Mesenchymal stem cell (in vitro differentiated cells and primary cell): ENCODE data around the gene SNURF.

Experiments used
- DNase-seq: peaks from one replicate; pipeline ENCODE4 v3.0.0-alpha.2; 2013
- H2AFZ ChIP-seq: one replicate; pipeline ENCODE4 v1.6.1; 2013; ENCODE audit warnings: low read depth, mild to moderate bottlenecking, control low read depth, inconsistent platforms, low read length, moderate library complexity
- H2AK5ac ChIP-seq: 2 replicates; pipeline ENCODE4 v1.6.1; 2013; ENCODE audit warnings: low read length, moderate library complexity, mild to moderate bottlenecking, inconsistent platforms; ENCODE audit not compliant: severe bottlenecking
- H2BK120ac ChIP-seq: one replicate; pipeline ENCODE4 v1.6.1; 2013; ENCODE audit warnings: low read depth, mild to moderate bottlenecking, inconsistent platforms, low read length, moderate library complexity
- H2BK12ac ChIP-seq, 2 experiments: one replicate each; pipeline ENCODE4 v1.6.1; 2013; ENCODE audit warnings: inconsistent platforms in 2 of 2, low read length in 2 of 2, mild to moderate bottlenecking in 2 of 2, moderate library complexity in 2 of 2, control low read depth in 1 of 2
- H2BK15ac ChIP-seq: one replicate; pipeline ENCODE4 v1.6.1; 2013; ENCODE audit warnings: mild to moderate bottlenecking, low read depth, inconsistent platforms; ENCODE audit not compliant: poor library complexity, severe bottlenecking
- H2BK5ac ChIP-seq: 2 replicates; pipeline ENCODE4 v1.6.1; 2013; ENCODE audit warnings: low read depth, mild to moderate bottlenecking, low read length, control low read depth, inconsistent platforms; ENCODE audit not compliant: poor library complexity, severe bottlenecking
- H3K14ac ChIP-seq, 2 experiments: one replicate each; pipeline ENCODE4 v1.6.1; 2013; ENCODE audit warnings: inconsistent platforms in 2 of 2, low read length in 2 of 2, control low read depth in 1 of 2, mild to moderate bottlenecking in 1 of 2, moderate library complexity in 1 of 2
- H3K18ac ChIP-seq, 2 experiments: one replicate each; pipeline ENCODE4 v1.6.1; 2013; ENCODE audit warnings: inconsistent platforms in 2 of 2, low read length in 2 of 2, control low read depth in 1 of 2, low read depth in 1 of 2, mild to moderate bottlenecking in 1 of 2
- H3K23ac ChIP-seq, 2 experiments: one replicate each; pipeline ENCODE4 v1.6.1; 2013; ENCODE audit warnings: inconsistent platforms in 2 of 2, low read length in 2 of 2, mild to moderate bottlenecking in 2 of 2, moderate library complexity in 2 of 2, control low read depth in 1 of 2
- H3K27ac ChIP-seq: 2 replicates; pipeline ENCODE4 v1.5.1; 2013; ENCODE audit warnings: mild to moderate bottlenecking, moderate library complexity, low read length, control low read depth, inconsistent platforms; ENCODE audit not compliant: poor library complexity, severe bottlenecking
- H3K27me3 ChIP-seq, 2 experiments: 2 replicates each; pipeline versions ENCODE4 v1.6.1 to v1.7.0; 2013; ENCODE audit warnings: low read length in 2 of 2, mild to moderate bottlenecking in 2 of 2, moderate library complexity in 2 of 2, control low read depth in 1 of 2, inconsistent platforms in 1 of 2; ENCODE audit not compliant: control insufficient read depth in 1 of 2, insufficient read depth in 1 of 2
- H3K36me3 ChIP-seq, 2 experiments: 2 replicates each; pipeline versions ENCODE4 v1.6.1 to v1.7.0; 2013; ENCODE audit warnings: low read length in 2 of 2, control low read depth in 1 of 2, inconsistent platforms in 1 of 2, low read depth in 1 of 2, mild to moderate bottlenecking in 1 of 2; ENCODE audit not compliant: insufficient read depth in 2 of 2, control insufficient read depth in 1 of 2
- H3K4ac ChIP-seq, 2 experiments: one replicate each; pipeline ENCODE4 v1.6.1; 2013; ENCODE audit warnings: inconsistent platforms in 2 of 2, low read length in 2 of 2, mild to moderate bottlenecking in 2 of 2, moderate library complexity in 2 of 2, control low read depth in 1 of 2, low read depth in 1 of 2
- H3K4me1 ChIP-seq: 2 replicates; pipeline ENCODE4 v1.6.1; 2013; ENCODE audit warnings: low read depth, low read length, control low read depth; ENCODE audit not compliant: control insufficient read depth, insufficient read depth
- H3K4me2 ChIP-seq: 2 replicates; pipeline ENCODE4 v1.6.1; 2013; ENCODE audit warnings: low read length, mild to moderate bottlenecking, inconsistent platforms; ENCODE audit not compliant: poor library complexity, severe bottlenecking
- H3K4me3 ChIP-seq, 2 experiments: 2 replicates each; pipeline versions ENCODE4 v1.5.1 to v1.7.0; 2013; ENCODE audit warnings: low read length in 2 of 2, mild to moderate bottlenecking in 2 of 2, control low read depth in 1 of 2, low read depth in 1 of 2; ENCODE audit not compliant: insufficient read depth in 1 of 2
- H3K79me1 ChIP-seq: replicated peaks from 2 replicates; pipeline ENCODE4 v1.6.1; 2013; ENCODE audit warnings: mild to moderate bottlenecking, control low read depth, low read length, inconsistent platforms; ENCODE audit not compliant: poor library complexity, severe bottlenecking
- H3K9ac ChIP-seq: 2 replicates; pipeline ENCODE4 v1.7.0; 2013; ENCODE audit warnings: mild to moderate bottlenecking, low read length, moderate library complexity
- H3K9me3 ChIP-seq: 2 replicates; pipeline ENCODE4 v1.7.0; 2013; ENCODE audit warnings: mild to moderate bottlenecking, low read length; ENCODE audit not compliant: control insufficient read depth
- H4K8ac ChIP-seq: one replicate; pipeline ENCODE4 v1.6.1; 2013; ENCODE audit warnings: inconsistent platforms, mild to moderate bottlenecking, low read length, moderate library complexity
- H4K91ac ChIP-seq: one replicate; pipeline ENCODE4 v1.6.1; 2013; ENCODE audit warnings: mild to moderate bottlenecking, low read length, inconsistent platforms
- WGBS: methylation state at CpG from one replicate; pipeline ENCODE4 v1.1.7; 2013; ENCODE audit warnings: mixed read lengths; 5-methylcytosine and 5-hydroxymethylcytosine counted together

Gene SNURF

GRCh38 chr15:24956111-24956838, 1.5 kb downstream of the SNURF start:
- peak overlapping the region; percentile 44 to 76 for H3K18ac ChIP-seq
- peak overlapping the region; percentile 1 for H3K4me2 ChIP-seq
- DNase-seq: peak; percentile 83
- H3K27ac ChIP-seq: peak overlapping the region; percentile 84
- H3K4me1 ChIP-seq: peaks cover 2% of the 10 kb centered on the region
- 42% methylated on average over 28 of the region's 28 CpGs for WGBS
- peak overlapping the region; percentile 46 to 60 for H3K4ac ChIP-seq
- no peak overlapping the region for H2AK5ac ChIP-seq
- H4K8ac ChIP-seq: peak overlapping the region; percentile 47
- peak overlapping the region; percentile 78 to 84 for H3K4me3 ChIP-seq
- H4K91ac ChIP-seq: peak overlapping the region; percentile 45
- H3K9ac ChIP-seq: peak overlapping the region; percentile 91
- no peak overlapping the region for H2BK120ac ChIP-seq
- no peak overlapping the region for H2BK5ac ChIP-seq
- H3K9me3 ChIP-seq: peaks cover 6% of the 10 kb centered on the region
- peak overlapping the region; percentile 33 for H2AFZ ChIP-seq
- no peak overlapping the region for H2BK15ac ChIP-seq
- no peaks in the 10 kb centered on the region for H3K79me1 ChIP-seq
- no peaks in the 10 kb centered on the region for H3K36me3 ChIP-seq
- no peak overlapping the region for H3K14ac ChIP-seq
- H3K23ac ChIP-seq: no peak overlapping the region
- no peaks in the 10 kb centered on the region for H3K27me3 ChIP-seq
- no peak overlapping the region for H2BK12ac ChIP-seq

DNA sequence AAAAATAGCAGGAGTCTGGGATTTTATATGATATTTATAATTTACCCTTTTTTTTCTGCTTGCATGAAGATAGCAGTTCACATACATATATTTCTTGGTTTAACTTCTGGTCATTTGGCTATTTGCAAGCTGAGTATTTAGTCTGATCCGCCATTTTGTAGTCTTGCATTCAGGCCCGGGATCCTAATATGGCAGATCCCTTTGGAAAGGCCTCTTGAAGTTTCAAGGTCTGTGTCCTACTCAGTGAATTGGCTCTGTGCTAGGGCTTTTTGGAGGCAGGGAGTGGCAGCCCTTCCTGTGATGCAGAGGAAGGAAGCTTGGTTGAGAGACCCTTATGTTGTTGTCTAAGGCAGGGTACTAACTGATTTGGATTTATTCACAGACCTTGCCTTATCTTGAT, 2.9 kb downstream of the SNURF start:
- Histone ChIP-seq H3K27ac (no peak overlapping the region), H3K36me3 (peaks cover 0 to 8% of the 10 kb centered on the region in 2 experiments), H2BK120ac (no peak overlapping the region), H3K79me1 (no peaks in the 10 kb centered on the region), H2BK12ac (no peak overlapping the region), H3K9me3 (peaks cover 11% of the 10 kb centered on the region), H2BK15ac (no peak overlapping the region), H3K4me2 (no peak overlapping the region), H2AK5ac (no peak overlapping the region), H4K8ac (no peak overlapping the region), H3K23ac (no peak overlapping the region), H3K9ac (no peak overlapping the region), H3K14ac (no peak overlapping the region), H4K91ac (no peak overlapping the region), H2AFZ (no peak overlapping the region), H2BK5ac (no peak overlapping the region), H3K27me3 (no peaks in the 10 kb centered on the region), H3K4me1 (peaks cover 2% of the 10 kb centered on the region), H3K4ac (no peak overlapping the region), H3K4me3 (no peak overlapping the region), H3K18ac (no peak overlapping the region)
- WGBS: 51% methylated on average over 2 of the region's 2 CpGs
- DNase-seq: no peak

- no peak overlapping the region for H2BK5ac ChIP-seq
- no peak for DNase-seq
- no peak overlapping the region for H3K27ac ChIP-seq
- no peak overlapping the region for H2AK5ac ChIP-seq
- no peak overlapping the region for H4K8ac ChIP-seq
- H2AFZ ChIP-seq: no peak overlapping the region
- no peak overlapping the region for H3K4me3 ChIP-seq
- no peaks in the 10 kb centered on the region for H3K27me3 ChIP-seq
- no peak overlapping the region for H3K23ac ChIP-seq
- no peak overlapping the region for H3K14ac ChIP-seq
- H4K91ac ChIP-seq: no peak overlapping the region
- no peaks in the 10 kb centered on the region for H3K79me1 ChIP-seq
- no peak overlapping the region for H3K18ac ChIP-seq
- no peak overlapping the region for H3K4me2 ChIP-seq
- H3K9me3 ChIP-seq: peaks cover 22% of the 10 kb centered on the region
- 86% methylated on average over 4 of the region's 4 CpGs for WGBS
- no peak overlapping the region for H2BK15ac ChIP-seq
- no peaks in the 10 kb centered on the region for H3K4me1 ChIP-seq
- H3K4ac ChIP-seq: no peak overlapping the region
- H3K9ac ChIP-seq: no peak overlapping the region
- no peak overlapping the region for H2BK12ac ChIP-seq
- H3K36me3 ChIP-seq: peaks cover 6 to 44% of the 10 kb centered on the region in 2 experiments
- no peak overlapping the region for H2BK120ac ChIP-seq
Measured at GRCh38 chr15:24961967-24962366, 7.2 kb downstream of the SNURF start.

- H3K14ac ChIP-seq: no peak overlapping the region
Measured at GRCh38 chr15:24962880-24963279, 8.1 kb downstream of the SNURF start.

More at GRCh38 chr15:24962880-24963279, 8.1 kb downstream of the SNURF start:
- Histone ChIP-seq H3K27ac (no peak overlapping the region), H2AK5ac (no peak overlapping the region), H3K27me3 (no peaks in the 10 kb centered on the region), H4K91ac (no peak overlapping the region), H3K4me2 (no peak overlapping the region), H3K18ac (no peak overlapping the region), H2BK15ac (no peak overlapping the region), H3K79me1 (no peaks in the 10 kb centered on the region), H3K4ac (no peak overlapping the region), H4K8ac (no peak overlapping the region), H3K4me3 (no peak overlapping the region), H2BK12ac (no peak overlapping the region), H3K9me3 (peaks cover 25% of the 10 kb centered on the region), H3K36me3 (peaks cover 6 to 48% of the 10 kb centered on the region in 2 experiments), H2AFZ (no peak overlapping the region), H3K9ac (no peak overlapping the region), H2BK5ac (no peak overlapping the region), H2BK120ac (no peak overlapping the region), H3K4me1 (no peaks in the 10 kb centered on the region), H3K23ac (no peak overlapping the region)
- DNase-seq: no peak
- 96% methylated on average over 2 of the region's 4 CpGs for WGBS
